GM12874 (cell line): ENCODE data around the gene USB1.

Experiments
- CTCF ChIP-seq: IDR thresholded peaks from 2 replicates; pipeline ENCODE4 v1.5.1; 2011; ENCODE audit warnings: low read depth, mild to moderate bottlenecking, control low read depth, low read length, moderate library complexity; ENCODE audit not compliant: insufficient read depth

Gene USB1

DNA sequence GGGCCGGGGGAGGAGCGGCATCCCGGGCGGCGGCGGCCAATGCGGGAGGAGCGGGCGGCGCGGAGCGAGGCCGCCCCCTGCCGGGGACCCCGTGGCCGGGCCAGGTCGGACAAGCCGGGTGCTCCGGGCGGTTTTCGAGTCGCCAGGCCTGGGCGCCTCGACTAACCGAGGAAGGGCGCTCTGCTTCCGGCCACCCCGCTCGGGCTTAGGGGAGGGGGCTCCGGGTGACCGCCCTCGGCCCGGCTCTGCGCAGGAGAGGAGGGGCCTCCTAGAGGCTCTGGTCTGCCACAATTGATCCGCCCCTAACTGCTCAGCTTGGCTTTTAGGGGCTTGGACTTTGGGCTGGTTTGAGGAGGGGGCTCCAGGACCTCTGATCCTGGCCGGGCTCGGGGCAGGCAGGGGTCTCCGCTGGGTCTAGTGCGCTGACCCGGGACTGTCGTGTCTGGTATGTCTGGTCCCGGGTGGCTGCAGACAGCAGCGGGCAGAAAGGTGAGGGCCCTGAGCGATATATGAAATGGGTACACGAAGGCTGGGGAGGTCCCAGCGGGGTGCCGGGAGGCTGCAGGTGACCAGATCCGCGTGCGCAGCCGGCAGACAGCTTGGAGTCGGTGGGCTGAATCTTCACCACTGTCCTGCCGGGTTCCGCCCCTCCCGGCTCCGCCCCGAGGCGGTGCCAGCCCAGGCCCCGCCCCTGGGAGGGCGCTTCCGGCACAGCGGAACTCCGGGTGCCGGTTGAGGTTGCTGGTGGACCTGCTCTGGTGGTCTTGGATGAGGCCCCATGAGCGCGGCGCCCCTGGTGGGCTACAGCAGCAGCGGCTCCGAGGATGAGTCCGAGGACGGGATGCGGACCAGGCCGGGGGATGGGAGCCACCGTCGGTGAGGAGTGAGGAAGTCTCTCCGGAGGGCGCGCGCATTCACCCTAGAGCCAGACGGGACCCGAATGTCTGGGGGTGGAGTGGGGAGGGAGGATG is at the start of gene USB1:
TSS of gene USB1 (plus strand) at position 702 of the 971 bp plus-strand sequence. CDS start at position 779, 77 bp downstream.
- TF ChIP-seq CTCF: peak; percentile 78

DNA sequence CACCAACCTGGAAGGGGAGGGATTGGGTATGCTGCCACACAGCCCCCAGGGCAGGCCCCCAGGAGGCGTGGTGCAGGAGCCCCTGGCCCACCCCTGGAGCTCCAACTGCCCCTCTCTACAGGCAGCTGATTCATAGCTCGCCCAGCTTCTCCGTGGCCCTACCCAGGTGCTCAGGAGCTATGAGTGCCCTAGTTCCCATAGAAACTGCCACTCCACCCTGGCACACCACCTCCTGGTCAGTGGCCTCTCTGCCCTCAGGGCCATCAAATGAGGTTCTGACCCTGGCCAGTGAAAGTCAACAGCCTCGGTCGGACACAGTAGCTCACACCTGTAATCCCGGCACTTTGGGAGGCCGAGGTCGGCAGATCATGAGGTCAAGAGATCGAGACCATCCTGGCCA is 48.3 kb upstream of the USB1 start:
- no peak for TF ChIP-seq CTCF

- no peak for TF ChIP-seq CTCF
Measured at GRCh38 chr16:57953857-57954256, 47.4 kb upstream of the USB1 start.

DNA sequence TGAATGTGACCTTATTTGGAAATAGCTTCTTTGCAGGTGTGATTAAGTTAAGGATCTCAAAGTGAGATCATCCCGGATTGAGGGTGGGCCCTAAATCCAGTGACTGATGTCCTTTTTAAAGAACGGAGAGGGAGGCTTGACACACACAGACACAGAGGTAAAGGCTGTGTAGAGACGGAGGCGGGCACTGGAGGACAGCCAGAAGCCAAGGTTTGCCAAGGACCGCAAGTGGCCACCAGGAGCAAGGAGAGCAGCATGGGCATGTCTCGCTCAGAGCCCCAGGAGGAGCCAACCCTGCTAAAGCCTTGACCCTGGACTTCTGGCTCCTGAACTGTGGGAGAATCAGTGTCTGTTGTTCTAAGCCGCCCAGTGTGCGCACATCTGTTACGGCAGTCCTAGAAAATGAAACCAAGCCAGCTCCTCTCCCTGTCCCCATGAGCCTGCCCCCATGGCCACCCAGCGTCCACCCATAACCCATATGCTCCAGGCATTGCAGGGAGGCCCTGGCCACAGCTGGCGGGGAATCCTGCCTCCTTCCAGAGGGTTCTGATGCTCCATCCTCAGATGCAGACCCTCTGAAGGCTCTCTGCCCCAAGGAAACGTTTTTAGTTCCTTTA is 45.5 kb upstream of the USB1 start:
- no peak for TF ChIP-seq CTCF

GRCh38 chr16:57956270-57956808 is 44.9 kb upstream of the USB1 start:
- TF ChIP-seq CTCF: no peak

DNA sequence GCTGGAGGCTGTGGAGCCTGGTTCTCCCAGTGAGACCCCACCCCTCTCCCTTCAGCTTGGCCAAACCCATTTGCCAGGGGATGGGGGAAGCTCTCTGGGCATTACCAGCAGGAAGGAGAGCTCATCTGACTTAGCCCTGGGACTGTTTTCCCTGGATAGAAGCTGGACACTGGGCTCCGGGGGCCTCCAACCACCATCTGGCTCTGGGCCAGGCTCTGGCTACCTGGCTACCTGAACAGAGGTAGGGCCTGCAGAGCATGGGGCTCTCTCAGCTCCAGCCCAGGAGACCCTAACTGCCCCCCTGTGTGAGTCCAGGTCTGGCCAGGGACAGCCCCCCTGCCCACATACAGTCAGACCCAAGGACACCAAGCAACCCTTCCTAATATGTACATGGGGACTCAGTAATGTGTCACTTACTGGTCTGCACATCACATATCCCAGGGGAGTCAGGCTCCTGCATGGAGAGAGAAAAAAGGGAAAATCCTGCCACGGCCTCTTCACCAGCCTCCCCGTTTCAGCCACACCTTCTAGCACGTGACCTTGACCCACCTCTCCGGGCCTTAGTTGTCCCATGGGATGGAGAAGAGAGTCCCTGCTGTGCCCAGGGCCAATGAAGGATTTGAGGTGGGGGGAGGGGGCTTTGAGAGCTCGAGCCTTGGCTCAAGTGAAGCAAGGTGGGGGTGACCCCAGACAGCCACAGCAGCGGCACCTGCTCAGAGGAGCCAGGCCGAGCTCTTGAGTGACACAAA is 44.1 kb upstream of the USB1 start:
- no peak for TF ChIP-seq CTCF
